B cell (primary cell): ENCODE data around the gene MAP4K2.

Experiments used
- CTCF ChIP-seq: fragments of 200-600 bp; IDR thresholded peaks from one replicate; pipeline ENCODE4 v1.8.0; 2022; ENCODE audit warnings: antibody characterized with exemption, mild to moderate bottlenecking
- EZH2 ChIP-seq: IDR thresholded peaks from 2 replicates; pipeline ENCODE4 v1.6.1; 2012; ENCODE audit warnings: borderline replicate concordance, low read depth, mild to moderate bottlenecking, moderate library complexity, low read length; ENCODE audit not compliant: insufficient read depth, poor library complexity, severe bottlenecking

- TF ChIP-seq EZH2 (no peak), CTCF (no peak)
Observed at GRCh38 chr11:64769283-64769682, 33.7 kb downstream of the MAP4K2 start.
